Mesendoderm (in vitro differentiated cells): Measurements from ENCODE around the gene RBBP8NL.
A peak's percentile ranks its signal among the peaks of the same experiment; 100 is the strongest.

Experiments used
- DNase-seq: peaks from one replicate; pipeline ENCODE4 v3.0.0; 2013
- H2AK5ac ChIP-seq: 2 replicates; pipeline ENCODE4 v1.6.1; 2013; ENCODE audit warnings: low read length, inconsistent platforms
- H2BK120ac ChIP-seq: 2 replicates; pipeline ENCODE4 v1.6.1; 2013; ENCODE audit warnings: low read depth, mild to moderate bottlenecking, low read length, moderate library complexity, mixed read lengths
- H2BK15ac ChIP-seq: replicated peaks from 2 replicates; pipeline ENCODE4 v1.6.1; 2013; ENCODE audit warnings: low read depth, mild to moderate bottlenecking, moderate library complexity
- H2BK5ac ChIP-seq: 2 replicates; pipeline ENCODE4 v1.6.1; 2013; ENCODE audit warnings: low read length, inconsistent platforms
- H3K18ac ChIP-seq: 2 replicates; pipeline ENCODE4 v1.6.1; 2013; ENCODE audit warnings: mild to moderate bottlenecking, low read length, mixed read lengths
- H3K23ac ChIP-seq: one replicate; pipeline ENCODE4 v1.6.1; 2013; ENCODE audit warnings: low read length
- H3K27ac ChIP-seq: 2 replicates; pipeline ENCODE4 v1.5.1; 2013; ENCODE audit warnings: low read depth, mild to moderate bottlenecking, inconsistent platforms, low read length, moderate library complexity
- H3K27me3 ChIP-seq: 2 replicates; pipeline ENCODE4 v1.6.1; 2013; ENCODE audit warnings: low read length, control low read depth, mild to moderate bottlenecking, inconsistent platforms; ENCODE audit not compliant: insufficient read depth, poor library complexity
- H3K36me3 ChIP-seq: 2 replicates; pipeline ENCODE4 v1.6.1; 2013; ENCODE audit warnings: low read length, inconsistent platforms; ENCODE audit not compliant: control insufficient read depth, insufficient read depth
- H3K4ac ChIP-seq: one replicate; pipeline ENCODE4 v1.6.1; 2013; ENCODE audit warnings: low read depth, mild to moderate bottlenecking, low read length, moderate library complexity
- H3K4me1 ChIP-seq: 2 replicates; pipeline ENCODE4 v1.6.1; 2013; ENCODE audit warnings: low read depth, low read length, inconsistent platforms; ENCODE audit not compliant: control insufficient read depth
- H3K4me2 ChIP-seq: 2 replicates; pipeline ENCODE4 v1.6.1; 2013; ENCODE audit warnings: low read length
- H3K4me3 ChIP-seq: 2 replicates; pipeline ENCODE4 v1.5.1; 2013; ENCODE audit warnings: mild to moderate bottlenecking, low read length
- H3K56ac ChIP-seq: one replicate; pipeline ENCODE4 v1.6.1; 2013; ENCODE audit warnings: low read length
- H3K79me1 ChIP-seq: 2 replicates; pipeline ENCODE4 v1.6.1; 2013; ENCODE audit warnings: low read length, inconsistent platforms
- H3K79me2 ChIP-seq: 2 replicates; pipeline ENCODE4 v1.6.1; 2013; ENCODE audit warnings: mild to moderate bottlenecking, low read length; ENCODE audit not compliant: control insufficient read depth, insufficient read depth
- H3K9ac ChIP-seq: 2 replicates; pipeline ENCODE4 v1.6.1; 2013; ENCODE audit warnings: low read length, inconsistent platforms
- H4K5ac ChIP-seq: one replicate; pipeline ENCODE4 v1.6.1; 2013; ENCODE audit warnings: low read length
- H4K8ac ChIP-seq: one replicate; pipeline ENCODE4 v1.6.1; 2013; ENCODE audit warnings: low read depth, mild to moderate bottlenecking, control low read depth, low read length, moderate library complexity
- WGBS: extraction: QIAGEN DNeasy Blood & Tissue Kit; methylation state at CpG from one replicate; pipeline ENCODE4 v1.1.7; 2013; ENCODE audit warnings: low lambda C conversion rate, missing lambda C conversion rate; ENCODE audit not compliant: insufficient coverage; ENCODE audit errors: extremely low coverage; 5-methylcytosine and 5-hydroxymethylcytosine counted together

Gene RBBP8NL

DNA sequence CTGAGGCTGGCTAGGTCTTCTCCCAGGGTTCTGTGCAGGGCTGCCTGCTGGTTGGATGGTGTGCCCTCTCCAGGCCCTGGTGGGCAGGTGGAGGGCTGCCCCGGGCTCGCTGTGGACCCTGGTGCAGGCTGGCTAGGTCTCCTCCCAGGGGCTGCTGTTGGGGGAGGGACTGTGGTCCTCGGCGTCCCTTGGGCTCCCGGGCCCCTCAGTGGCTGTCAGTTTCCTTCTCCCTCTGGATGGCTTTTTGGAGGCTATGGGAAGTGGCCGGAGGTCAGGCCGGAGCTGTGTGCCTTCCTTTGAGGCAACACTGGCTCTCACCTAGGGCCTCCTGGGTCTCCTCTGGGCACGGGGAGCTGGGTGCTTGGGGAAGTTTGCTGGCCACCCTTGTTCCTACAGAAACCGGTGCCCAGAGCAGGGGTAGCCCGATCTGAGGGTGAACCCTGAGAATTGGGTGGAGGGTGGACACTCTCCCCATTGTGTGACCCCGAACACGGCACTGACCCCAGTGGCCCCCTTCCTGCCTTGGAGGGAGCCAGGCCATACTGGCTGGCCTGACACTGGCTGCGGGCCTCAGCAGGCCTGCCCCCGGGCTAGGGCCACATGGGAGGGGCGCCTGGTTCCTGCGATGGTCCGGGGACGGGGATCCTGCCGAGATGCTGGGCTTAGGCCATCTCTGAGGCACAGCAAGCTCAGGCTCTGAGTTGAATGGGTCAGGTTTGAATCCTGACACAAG, 16.4 kb downstream of the RBBP8NL start:
- no CpG with 5 or more reads among the region's 19 CpGs for WGBS
- no peaks in the 10 kb centered on the region for H3K27me3 ChIP-seq
- H3K56ac ChIP-seq = no peak overlapping the region
- H3K36me3 ChIP-seq = no peaks in the 10 kb centered on the region
- H3K79me1 ChIP-seq = peaks cover 2% of the 10 kb centered on the region
- H3K4ac ChIP-seq = no peak overlapping the region
- no peak overlapping the region for H3K18ac ChIP-seq
- H2BK5ac ChIP-seq = no peak overlapping the region
- H3K27ac ChIP-seq = no peak overlapping the region
- H2BK120ac ChIP-seq = no peak overlapping the region
- H4K5ac ChIP-seq = no peak overlapping the region
- no peak overlapping the region for H4K8ac ChIP-seq
- no peak overlapping the region for H2BK15ac ChIP-seq
- DNase-seq = no peak
- H3K4me3 ChIP-seq = no peak overlapping the region
- H3K4me1 ChIP-seq = peaks cover 3% of the 10 kb centered on the region
- H2AK5ac ChIP-seq = no peak overlapping the region
- H3K9ac ChIP-seq = no peak overlapping the region
- no peaks in the 10 kb centered on the region for H3K79me2 ChIP-seq
- no peak overlapping the region for H3K4me2 ChIP-seq
- H3K23ac ChIP-seq = no peak overlapping the region

DNA sequence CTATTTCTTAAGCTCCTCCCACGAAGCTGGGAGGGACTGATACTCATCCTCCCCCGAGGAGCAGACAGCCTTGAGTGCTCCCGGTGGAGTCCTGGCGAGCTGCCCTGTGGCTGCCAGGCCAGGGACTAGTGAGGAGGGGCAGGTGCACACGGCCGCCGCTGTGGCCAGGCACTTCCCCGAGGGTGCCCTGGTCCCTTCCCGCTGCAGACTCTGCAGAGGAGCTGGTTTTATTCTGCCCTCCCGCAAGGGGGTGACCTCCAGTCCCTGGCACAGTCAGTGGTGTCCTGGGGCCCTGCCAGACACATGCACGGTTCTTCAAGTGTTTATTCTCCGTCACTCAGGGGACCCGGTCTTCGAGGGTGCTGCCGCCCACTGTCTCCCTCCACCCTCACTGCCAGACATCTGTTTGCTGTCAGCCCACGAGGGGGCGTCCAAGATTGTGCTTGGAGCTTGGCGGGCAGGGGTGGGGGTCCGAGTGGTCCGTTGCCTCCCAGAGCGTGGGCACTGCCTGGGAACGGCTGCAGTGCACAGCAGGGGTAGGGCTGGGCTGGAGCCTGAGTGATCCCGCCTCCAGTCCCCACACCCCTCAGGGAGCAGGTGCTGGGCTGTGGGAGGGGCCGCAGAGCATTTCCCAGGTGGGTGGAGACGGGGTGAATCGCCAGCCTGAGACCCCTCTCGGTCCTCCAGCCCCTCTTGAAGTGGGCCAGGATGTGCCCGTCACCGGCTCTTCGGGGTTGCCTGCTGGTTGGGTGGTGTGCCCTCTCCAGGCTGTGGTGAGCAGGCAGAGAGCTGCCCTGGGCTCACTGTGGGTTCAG, 17.2 kb downstream of the RBBP8NL start:
- no peaks in the 10 kb centered on the region for H3K36me3 ChIP-seq
- H4K5ac ChIP-seq = no peak overlapping the region
- no peak overlapping the region for H3K56ac ChIP-seq
- no peak overlapping the region for H2BK15ac ChIP-seq
- DNase-seq = peak; percentile 58
- H3K27ac ChIP-seq = no peak overlapping the region
- no peak overlapping the region for H3K23ac ChIP-seq
- H2BK120ac ChIP-seq = no peak overlapping the region
- no peaks in the 10 kb centered on the region for H3K27me3 ChIP-seq
- no peak overlapping the region for H3K18ac ChIP-seq
- H3K4ac ChIP-seq = no peak overlapping the region
- H2BK5ac ChIP-seq = no peak overlapping the region
- H3K4me2 ChIP-seq = no peak overlapping the region
- H3K4me3 ChIP-seq = no peak overlapping the region
- no peak overlapping the region for H3K9ac ChIP-seq
- peaks cover 2% of the 10 kb centered on the region for H3K79me1 ChIP-seq
- H4K8ac ChIP-seq = no peak overlapping the region
- H3K4me1 ChIP-seq = peaks cover 3% of the 10 kb centered on the region
- H3K79me2 ChIP-seq = no peaks in the 10 kb centered on the region
- H2AK5ac ChIP-seq = no peak overlapping the region
- WGBS = no CpG with 5 or more reads among the region's 30 CpGs

DNA sequence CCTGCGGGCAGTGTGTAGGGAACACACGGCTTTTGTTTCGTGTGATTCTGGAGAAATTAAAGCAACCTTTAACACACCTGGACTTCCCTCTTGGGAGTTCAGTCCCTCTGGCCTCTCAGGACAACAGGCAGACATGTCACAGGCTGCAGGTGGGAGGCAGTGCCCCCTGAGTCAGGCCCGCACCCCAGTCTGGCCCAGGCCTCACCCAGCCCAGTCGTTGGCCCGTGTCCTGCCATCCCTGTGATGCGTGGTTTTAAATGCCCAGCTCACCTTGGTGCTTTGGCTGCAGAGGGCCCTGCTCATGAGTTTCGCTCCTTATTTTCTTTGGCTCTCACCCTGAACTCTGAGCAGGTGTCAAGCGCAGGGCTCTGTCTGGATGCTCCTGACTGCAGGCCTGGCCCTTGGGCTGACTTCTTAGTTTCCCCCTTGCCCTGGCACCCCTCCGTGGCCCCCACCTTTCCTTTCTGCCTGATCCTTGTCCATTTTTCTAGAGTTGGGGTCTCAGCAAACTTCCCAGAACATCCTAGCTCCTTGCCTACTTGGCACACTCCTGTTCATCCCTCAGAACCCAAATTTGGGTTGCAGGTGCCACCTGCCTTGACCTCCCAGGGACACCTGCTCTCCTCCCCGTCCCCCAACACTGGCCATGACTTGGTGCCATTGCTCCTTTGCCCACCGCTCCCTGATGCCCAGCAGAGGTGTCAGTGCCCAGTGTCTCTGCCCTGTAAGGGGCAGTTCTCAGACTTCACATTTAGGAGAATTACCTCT, 18.1 kb downstream of the RBBP8NL start:
- Histone ChIP-seq H2BK15ac (no peak overlapping the region), H3K4me3 (no peak overlapping the region), H3K36me3 (no peaks in the 10 kb centered on the region), H3K23ac (no peak overlapping the region), H4K5ac (no peak overlapping the region), H2BK5ac (no peak overlapping the region), H3K9ac (no peak overlapping the region), H3K4me2 (no peak overlapping the region), H3K56ac (no peak overlapping the region), H3K27me3 (no peaks in the 10 kb centered on the region), H2AK5ac (no peak overlapping the region), H3K79me1 (peaks cover 2% of the 10 kb centered on the region), H3K4me1 (peaks cover 3% of the 10 kb centered on the region), H4K8ac (no peak overlapping the region), H3K4ac (no peak overlapping the region), H2BK120ac (no peak overlapping the region), H3K27ac (no peak overlapping the region), H3K79me2 (no peaks in the 10 kb centered on the region), H3K18ac (no peak overlapping the region)
- DNase-seq = no peak
- WGBS = no CpG with 5 or more reads among the region's 12 CpGs

- Histone ChIP-seq H3K9ac (no peak overlapping the region), H3K4me3 (no peak overlapping the region)
- WGBS = no CpG with 5 or more reads among the region's 12 CpGs
Measured at GRCh38 chr20:62408640-62409039, 18.7 kb downstream of the RBBP8NL start.

GRCh38 chr20:62408055-62408454, 19.3 kb downstream of the RBBP8NL start:
- Histone ChIP-seq H3K9ac (no peak overlapping the region), H3K4ac (no peak overlapping the region), H2AK5ac (no peak overlapping the region), H3K4me1 (peaks cover 3% of the 10 kb centered on the region), H3K36me3 (no peaks in the 10 kb centered on the region), H3K27me3 (no peaks in the 10 kb centered on the region), H4K8ac (no peak overlapping the region), H3K27ac (no peak overlapping the region), H3K79me1 (peaks cover 2% of the 10 kb centered on the region), H3K23ac (no peak overlapping the region), H4K5ac (no peak overlapping the region), H2BK120ac (no peak overlapping the region), H3K18ac (no peak overlapping the region), H3K56ac (no peak overlapping the region), H3K79me2 (no peaks in the 10 kb centered on the region), H2BK15ac (no peak overlapping the region), H2BK5ac (no peak overlapping the region), H3K4me2 (no peak overlapping the region), H3K4me3 (no peak overlapping the region)
- no CpG with 5 or more reads among the region's 15 CpGs for WGBS
- DNase-seq = no peak

More at GRCh38 chr20:62408640-62409039, 18.7 kb downstream of the RBBP8NL start:
- Histone ChIP-seq H3K79me1 (peaks cover 2% of the 10 kb centered on the region), H3K36me3 (no peaks in the 10 kb centered on the region), H3K79me2 (no peaks in the 10 kb centered on the region), H4K5ac (no peak overlapping the region), H3K4me1 (peaks cover 3% of the 10 kb centered on the region), H4K8ac (no peak overlapping the region), H2BK120ac (no peak overlapping the region), H3K56ac (no peak overlapping the region), H3K23ac (no peak overlapping the region), H2BK15ac (no peak overlapping the region), H3K27me3 (no peaks in the 10 kb centered on the region), H2BK5ac (no peak overlapping the region), H3K4ac (no peak overlapping the region), H2AK5ac (no peak overlapping the region), H3K4me2 (no peak overlapping the region), H3K18ac (no peak overlapping the region), H3K27ac (no peak overlapping the region)
- no peak for DNase-seq
